Activated CD8-positive, alpha-beta T cell treated with anti-CD3 and anti-CD28 coated beads, Interleukin-2, amount 10 ng/mL, durations not matched to agents 7 days and 5 days (primary cell): ENCODE measurements around the gene MRPL28. TPM values are rescaled to one million over a fixed set of nuclear protein-coding genes. Genes with fewer than 3 reads are reported as not detected.
A peak's percentile ranks its signal among the peaks of the same experiment; 100 is the strongest.

Experiments used
- ATAC-seq: fragments of 150-1000 bp; cut with Tn5 transposase; one replicate; pipeline ENCODE4 v1.10.0; 2021; ENCODE audit warnings: moderate library complexity
- CTCF ChIA-PET: fragments of 350-600 bp; sonication (Branson Sonifier 250); formaldehyde crosslinking; loops from one replicate; lab custom pipeline; 2021; ENCODE audit warnings: antibody characterized with exemption; lab: Charles Lee
- POLR2A ChIA-PET: fragments of 350-600 bp; sonication (Branson Sonifier 250); formaldehyde crosslinking; loops from one replicate; lab custom pipeline; 2021; ENCODE audit warnings: antibody characterized with exemption; lab: Charles Lee
- DNase-seq: peaks from one replicate; pipeline ENCODE4 v3.0.0-alpha.2; 2020
- H3K27ac Mint-ChIP-seq: one replicate; pipeline ENCODE4 v1.8.0; 2021; ENCODE audit warnings: mild to moderate bottlenecking, mixed read lengths
- H3K27me3 Mint-ChIP-seq: one replicate; pipeline ENCODE4 v1.8.0; 2021; ENCODE audit warnings: low read depth, mixed read lengths
- H3K36me3 Mint-ChIP-seq: one replicate; pipeline ENCODE4 v1.8.0; 2021; ENCODE audit warnings: low read depth, mixed read lengths
- H3K4me1 Mint-ChIP-seq: one replicate; pipeline ENCODE4 v1.8.0; 2021; ENCODE audit warnings: low read depth, mixed read lengths
- H3K4me3 Mint-ChIP-seq: one replicate; pipeline ENCODE4 v1.8.0; 2021; ENCODE audit warnings: mild to moderate bottlenecking, mixed read lengths
- H3K9me3 Mint-ChIP-seq: one replicate; pipeline ENCODE4 v1.8.0; 2022; ENCODE audit warnings: mixed read lengths; ENCODE audit not compliant: insufficient read depth
- total RNA-seq, 2 experiments: library from RNA; stranded (reverse); gene quantifications; one replicate each; pipeline ENCODE4 v1.2.3, GENCODE V29; 2021

Gene MRPL28
- total RNA-seq, 2 experiments from 2014 or later = 95.3 to 95.8 TPM

GRCh38 chr16:377419-377951 is 7.1 kb upstream of the MRPL28 start:
- Mint-ChIP-seq H3K4me1 (peaks cover 15% of the 10 kb centered on the region), H3K9me3 (no peaks in the 10 kb centered on the region), H3K4me3 (no peak overlapping the region), H3K27me3 (no peaks in the 10 kb centered on the region), H3K36me3 (peaks cover 6% of the 10 kb centered on the region), H3K27ac (no peak overlapping the region)
- no peak for ATAC-seq
- POLR2A ChIA-PET = no interaction called here
- CTCF ChIA-PET = no interaction called here
- no peak for DNase-seq

- CTCF ChIA-PET = no interaction called here
- no peak for DNase-seq
- H3K9me3 Mint-ChIP-seq = no peaks in the 10 kb centered on the region
- peaks cover 7% of the 10 kb centered on the region for H3K36me3 Mint-ChIP-seq
- peaks cover 13% of the 10 kb centered on the region for H3K4me1 Mint-ChIP-seq
- no peak for ATAC-seq
- no peak overlapping the region for H3K27ac Mint-ChIP-seq
- no peaks in the 10 kb centered on the region for H3K27me3 Mint-ChIP-seq
- POLR2A ChIA-PET = no interaction called here
- H3K4me3 Mint-ChIP-seq = no peak overlapping the region
Observed at GRCh38 chr16:376817-377418, 6.6 kb upstream of the MRPL28 start.

- CTCF ChIA-PET = no interaction called here
- POLR2A ChIA-PET = no interaction called here
- no peak overlapping the region for H3K27ac Mint-ChIP-seq
- no peaks in the 10 kb centered on the region for H3K27me3 Mint-ChIP-seq
- no peak overlapping the region for H3K4me3 Mint-ChIP-seq
- H3K4me1 Mint-ChIP-seq = peaks cover 18% of the 10 kb centered on the region
- no peaks in the 10 kb centered on the region for H3K9me3 Mint-ChIP-seq
- H3K36me3 Mint-ChIP-seq = peaks cover 10% of the 10 kb centered on the region
- no peak for DNase-seq
- ATAC-seq = no peak
Observed at GRCh38 chr16:375927-376816, 5.8 kb upstream of the MRPL28 start.

- Mint-ChIP-seq H3K4me3 (no peak overlapping the region), H3K27ac (no peak overlapping the region), H3K4me1 (peaks cover 22% of the 10 kb centered on the region), H3K9me3 (no peaks in the 10 kb centered on the region), H3K27me3 (no peaks in the 10 kb centered on the region), H3K36me3 (peaks cover 10% of the 10 kb centered on the region)
- ATAC-seq (no peak), DNase-seq (no peak)
- ChIA-PET POLR2A (no interaction called here), CTCF (no interaction called here)
Observed at GRCh38 chr16:375212-375611, 4.9 kb upstream of the MRPL28 start.

GRCh38 chr16:374616-374926 is 4.2 kb upstream of the MRPL28 start:
- Mint-ChIP-seq H3K9me3 (no peaks in the 10 kb centered on the region), H3K4me1 (peaks cover 20% of the 10 kb centered on the region), H3K36me3 (peaks cover 9% of the 10 kb centered on the region), H3K27ac (no peak overlapping the region), H3K4me3 (no peak overlapping the region), H3K27me3 (no peaks in the 10 kb centered on the region)
- CTCF ChIA-PET = no interaction called here
- POLR2A ChIA-PET = no interaction called here
- no peak for DNase-seq
- no peak for ATAC-seq

GRCh38 chr16:373848-374615 is 3.7 kb upstream of the MRPL28 start:
- Mint-ChIP-seq H3K36me3 (peaks cover 15% of the 10 kb centered on the region), H3K4me3 (no peak overlapping the region), H3K27me3 (no peaks in the 10 kb centered on the region), H3K9me3 (no peaks in the 10 kb centered on the region), H3K4me1 (peaks cover 22% of the 10 kb centered on the region), H3K27ac (no peak overlapping the region)
- DNase-seq (no peak), ATAC-seq (no peak)
- ChIA-PET POLR2A (no interaction called here), CTCF (no interaction called here)

GRCh38 chr16:373020-373598 is 2.8 kb upstream of the MRPL28 start:
- H3K27me3 Mint-ChIP-seq = no peaks in the 10 kb centered on the region
- DNase-seq = no peak
- no peak overlapping the region for H3K4me3 Mint-ChIP-seq
- H3K9me3 Mint-ChIP-seq = no peaks in the 10 kb centered on the region
- H3K36me3 Mint-ChIP-seq = peaks cover 22% of the 10 kb centered on the region
- CTCF ChIA-PET = no interaction called here
- POLR2A ChIA-PET = no interaction called here
- H3K4me1 Mint-ChIP-seq = peaks cover 23% of the 10 kb centered on the region
- no peak for ATAC-seq
- H3K27ac Mint-ChIP-seq = no peak overlapping the region

GRCh38 chr16:372302-372983 is 2.1 kb upstream of the MRPL28 start:
- CTCF ChIA-PET = interaction anchor here (2.7 kb wide), 1 partner anchor 10 kb away, joined by 18 read pairs; no protein-coding TSS in a partner anchor
- no peaks in the 10 kb centered on the region for H3K9me3 Mint-ChIP-seq
- no peak overlapping the region for H3K27ac Mint-ChIP-seq
- H3K27me3 Mint-ChIP-seq = no peaks in the 10 kb centered on the region
- peaks cover 22% of the 10 kb centered on the region for H3K36me3 Mint-ChIP-seq
- DNase-seq (no peak), ATAC-seq (no peak)
- H3K4me3 Mint-ChIP-seq = no peak overlapping the region
- H3K4me1 Mint-ChIP-seq = peaks cover 23% of the 10 kb centered on the region
- POLR2A ChIA-PET = interaction anchor here (2.1 kb wide), 1 partner anchor 7 kb away, joined by 18 read pairs; no protein-coding TSS in a partner anchor

GRCh38 chr16:371515-372301 is 1.4 kb upstream of the MRPL28 start:
- H3K4me3 Mint-ChIP-seq = no peak overlapping the region
- peaks cover 23% of the 10 kb centered on the region for H3K4me1 Mint-ChIP-seq
- H3K27me3 Mint-ChIP-seq = no peaks in the 10 kb centered on the region
- H3K36me3 Mint-ChIP-seq = peaks cover 27% of the 10 kb centered on the region
- no peak for ATAC-seq
- no peaks in the 10 kb centered on the region for H3K9me3 Mint-ChIP-seq
- POLR2A ChIA-PET = interaction anchor here (2.1 kb wide), 1 partner anchor 8 kb away, joined by 18 read pairs; no protein-coding TSS in a partner anchor
- CTCF ChIA-PET = interaction anchor here (1.3 to 2.7 kb wide), 4 partner anchors 9 to 265 kb away, joined by 4 to 18 read pairs (median 5); partner anchors contain the start of gene DECR2
- H3K27ac Mint-ChIP-seq = peak overlapping the region; percentile 77
- no peak for DNase-seq

GRCh38 chr16:370979-371514 is 709 bp upstream of the MRPL28 start:
- Mint-ChIP-seq H3K9me3 (no peaks in the 10 kb centered on the region), H3K36me3 (peaks cover 28% of the 10 kb centered on the region), H3K4me3 (peak overlapping the region; percentile 88), H3K4me1 (peaks cover 23% of the 10 kb centered on the region), H3K27me3 (no peaks in the 10 kb centered on the region), H3K27ac (peak overlapping the region; percentile 98)
- CTCF ChIA-PET = interaction anchor here (1.0 to 2.7 kb wide), 6 partner anchors 9 to 274 kb away, joined by 3 to 18 read pairs (median 4); partner anchors contain the start of gene DECR2
- POLR2A ChIA-PET = interaction anchor here (0.6 to 2.1 kb wide), 5 partner anchors 8 to 157 kb away, joined by 3 to 18 read pairs (median 3); partner anchors contain the start of genes CAPN15 and LUC7L
- no peak for ATAC-seq
- peak; percentile 34 for DNase-seq
